GM21526 (cell line): ENCODE measurements around the gene CHST11.
A peak's percentile ranks its signal among the peaks of the same experiment; 100 is the strongest.
"Not testable (repeated sequence)": the region's sequence is repeated elsewhere in the genome, so short reads cannot be mapped to it uniquely, and the experiment has no call there.

Source experiments
- ATAC-seq: cut with Tn5 transposase; IDR thresholded peaks from one replicate; pipeline ENCODE4 v1.9.1; 2021; ENCODE audit warnings: moderate library complexity; ENCODE audit not compliant: unreplicated experiment, low FRiP score

CHST11 gene

GRCh38 chr12:104741497-104742367, 285.0 kb downstream of the CHST11 start:
- ATAC-seq, result no peak

GRCh38 chr12:104742551-104743201, 285.9 kb downstream of the CHST11 start:
- ATAC-seq, result no peak

GRCh38 chr12:104743202-104743580, 286.4 kb downstream of the CHST11 start:
- no peak for ATAC-seq

GRCh38 chr12:104743753-104744548, 287.2 kb downstream of the CHST11 start:
- ATAC-seq, result not testable (repeated sequence)

- ATAC-seq, result no peak
These were observed 289.8 kb downstream of the CHST11 start for GRCh38 chr12:104746467-104747088.

GRCh38 chr12:104747330-104747729, 290.6 kb downstream of the CHST11 start:
- no peak for ATAC-seq

GRCh38 chr12:104747955-104748354, 291.2 kb downstream of the CHST11 start:
- no peak for ATAC-seq

GRCh38 chr12:104748356-104748755, 291.6 kb downstream of the CHST11 start:
- ATAC-seq, result no peak

GRCh38 chr12:104748790-104749189, 292.0 kb downstream of the CHST11 start:
- ATAC-seq, result no peak

- ATAC-seq, result no peak
These were observed 292.8 kb downstream of the CHST11 start for GRCh38 chr12:104749545-104749944.

GRCh38 chr12:104750061-104750460, 293.3 kb downstream of the CHST11 start:
- no peak for ATAC-seq

GRCh38 chr12:104751120-104751519, 294.4 kb downstream of the CHST11 start:
- ATAC-seq, result no peak

- ATAC-seq, result peak; percentile 76
These were observed 294.8 kb downstream of the CHST11 start for GRCh38 chr12:104751594-104751993.

GRCh38 chr12:104752016-104752415, 295.3 kb downstream of the CHST11 start:
- ATAC-seq, result peak; percentile 10

- no peak for ATAC-seq
These were observed 296.1 kb downstream of the CHST11 start for GRCh38 chr12:104752881-104753280.

GRCh38 chr12:104756901-104757300, 300.2 kb downstream of the CHST11 start:
- ATAC-seq, result no peak

GRCh38 chr12:104758771-104759170, 302.0 kb downstream of the CHST11 start:
- ATAC-seq, result no peak

GRCh38 chr12:104761091-104761490, 304.3 kb downstream of the CHST11 start:
- ATAC-seq, result no peak

- no peak for ATAC-seq
These were observed 304.9 kb downstream of the CHST11 start for GRCh38 chr12:104761611-104762010.

- no peak for ATAC-seq
These were observed 306.5 kb downstream of the CHST11 start for GRCh38 chr12:104763168-104763805.
